GM18511 (cell line): ENCODE measurements around the gene DPP10.
"Not testable (repeated sequence)": the region's sequence is repeated elsewhere in the genome, so short reads cannot be mapped to it uniquely, and the experiment has no call there.

Source experiments
- ATAC-seq: cut with Tn5 transposase; IDR thresholded peaks from one replicate; pipeline ENCODE4 v1.9.1; 2021; ENCODE audit warnings: mild to moderate bottlenecking, moderate library complexity; ENCODE audit not compliant: unreplicated experiment

DPP10 gene

DNA sequence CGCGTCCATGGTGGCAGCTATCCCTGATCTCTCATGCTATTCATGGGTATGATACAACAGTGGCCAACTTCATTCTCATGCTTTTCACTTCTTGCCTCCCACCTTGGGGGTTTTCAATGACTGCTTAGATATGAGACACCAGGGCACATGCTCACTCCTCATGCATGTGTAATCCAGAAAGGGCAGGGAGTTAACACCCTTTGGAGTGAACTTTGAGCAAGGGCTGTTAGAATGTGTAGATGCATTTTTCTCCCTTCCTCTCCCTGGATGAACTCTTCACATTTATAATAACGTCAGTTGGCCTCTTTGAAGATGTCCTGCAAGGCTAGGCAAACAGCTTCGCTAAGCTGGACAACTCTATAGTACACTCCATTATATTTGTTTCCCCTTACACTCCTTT is 56.7 kb downstream of the DPP10 start:
- ATAC-seq: no peak

DNA sequence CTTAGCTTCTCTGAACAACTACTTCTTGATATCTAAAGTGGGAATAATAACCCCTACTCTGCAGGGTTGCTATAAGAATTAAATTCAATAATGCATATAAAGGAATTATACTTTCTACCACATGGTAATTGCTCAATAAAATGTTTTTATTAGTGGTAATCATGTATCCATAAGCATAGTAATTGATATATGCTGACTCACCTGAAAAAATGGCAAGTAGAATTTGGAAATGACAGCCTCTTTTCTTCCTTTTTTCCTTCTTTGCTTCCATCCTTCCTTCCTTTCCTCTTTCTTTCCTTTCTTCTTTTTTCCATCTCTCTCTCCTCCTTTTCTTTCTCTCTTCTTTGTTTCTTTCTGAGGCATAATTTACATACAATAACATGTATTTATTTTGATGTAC is 65.3 kb downstream of the DPP10 start:
- no peak for ATAC-seq

DNA sequence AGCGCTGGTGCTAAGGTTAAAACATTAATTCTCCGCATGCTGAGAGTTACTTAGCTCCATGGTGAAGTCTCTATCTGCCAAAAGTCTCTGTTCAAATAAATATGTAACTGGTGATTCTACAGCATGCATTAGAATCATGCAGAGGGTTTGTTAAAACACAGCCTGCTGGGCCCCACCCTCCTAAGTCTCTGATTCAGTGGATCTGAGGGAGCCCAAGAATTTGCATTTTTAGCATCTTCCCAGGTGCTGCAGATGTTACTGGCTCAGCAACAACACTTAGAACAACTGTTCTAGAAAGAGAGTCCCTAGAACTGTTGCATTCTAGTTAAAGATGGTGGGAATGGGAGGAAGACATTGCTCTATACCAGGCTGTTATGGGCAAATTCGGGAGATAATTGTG is 73.4 kb downstream of the DPP10 start:
- ATAC-seq: no peak

DNA sequence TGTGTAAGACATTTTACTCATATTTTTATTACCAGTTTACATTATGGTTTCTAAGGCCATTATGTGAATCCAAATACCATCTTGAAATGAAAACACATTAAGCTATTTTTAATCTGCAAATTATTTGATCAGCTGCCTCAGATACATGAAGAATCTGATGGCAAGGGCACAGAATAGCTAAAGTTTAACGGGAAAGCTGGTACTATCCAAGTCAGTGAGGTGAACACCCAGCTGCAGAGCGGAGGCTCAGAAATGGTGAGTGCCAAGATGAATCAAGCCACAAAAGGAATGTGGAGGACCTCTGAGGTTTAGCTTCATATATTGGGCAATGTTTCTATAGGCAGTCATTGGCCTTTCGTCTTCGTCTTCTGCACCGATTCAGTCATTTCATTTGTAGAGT is 75.1 kb downstream of the DPP10 start:
- ATAC-seq: no peak

DNA sequence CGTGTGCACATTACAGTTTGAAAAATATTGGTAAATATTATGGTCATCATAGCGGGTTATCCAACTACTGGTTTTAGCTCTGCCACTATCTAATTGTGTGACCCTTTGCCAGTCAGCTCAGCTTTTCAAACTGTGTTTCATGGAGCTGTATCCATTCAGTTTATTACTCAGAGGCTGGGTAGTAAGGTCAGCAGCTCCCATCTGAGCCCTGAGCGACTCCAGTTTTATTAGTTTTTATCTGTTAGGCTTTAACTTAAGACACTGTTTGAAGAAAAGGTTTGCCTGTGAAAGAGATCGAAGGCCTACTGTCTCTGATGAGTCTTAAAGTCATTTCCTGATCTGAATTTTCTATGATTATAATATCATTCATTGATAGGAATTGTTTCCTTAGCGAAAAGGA is 76.3 kb downstream of the DPP10 start:
- no peak for ATAC-seq

DNA sequence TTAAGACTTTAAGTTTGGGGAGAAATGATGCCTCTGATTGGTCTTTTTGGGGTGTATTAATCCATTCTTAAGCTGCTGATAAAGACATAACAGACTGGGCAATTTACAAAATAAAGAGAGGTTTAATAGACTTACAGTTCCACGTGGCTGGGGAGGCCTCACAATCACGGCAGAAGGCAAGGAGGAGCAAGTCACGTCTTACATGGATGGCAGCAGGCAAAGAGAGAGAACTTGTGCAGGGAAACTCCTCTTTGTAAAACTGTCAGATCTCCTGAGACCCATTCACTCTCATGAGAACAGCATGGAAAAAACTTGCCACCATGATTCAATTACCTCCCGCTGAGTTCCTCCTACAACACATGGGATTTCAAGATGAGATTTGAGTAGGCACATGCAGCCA is 80.2 kb downstream of the DPP10 start:
- ATAC-seq: not testable (repeated sequence)

DNA sequence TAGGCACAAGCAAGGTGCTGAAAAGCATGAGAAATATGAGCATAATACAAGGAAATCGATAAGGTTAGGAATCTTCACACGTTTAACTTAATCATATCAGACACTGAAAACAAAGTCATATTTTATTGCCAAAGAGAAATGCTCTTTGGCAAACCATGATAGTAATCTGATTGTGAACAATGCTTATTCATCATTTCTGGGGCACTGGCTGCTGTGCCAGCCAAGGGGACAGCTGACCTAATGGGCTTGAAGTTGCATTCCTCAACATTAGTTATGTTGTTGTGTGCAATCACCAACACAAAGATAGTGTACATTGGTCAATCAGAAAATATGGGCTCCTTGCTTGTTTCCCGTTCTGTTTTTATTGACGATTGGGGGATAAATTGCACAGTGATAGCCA is 83.5 kb downstream of the DPP10 start:
- no peak for ATAC-seq

DNA sequence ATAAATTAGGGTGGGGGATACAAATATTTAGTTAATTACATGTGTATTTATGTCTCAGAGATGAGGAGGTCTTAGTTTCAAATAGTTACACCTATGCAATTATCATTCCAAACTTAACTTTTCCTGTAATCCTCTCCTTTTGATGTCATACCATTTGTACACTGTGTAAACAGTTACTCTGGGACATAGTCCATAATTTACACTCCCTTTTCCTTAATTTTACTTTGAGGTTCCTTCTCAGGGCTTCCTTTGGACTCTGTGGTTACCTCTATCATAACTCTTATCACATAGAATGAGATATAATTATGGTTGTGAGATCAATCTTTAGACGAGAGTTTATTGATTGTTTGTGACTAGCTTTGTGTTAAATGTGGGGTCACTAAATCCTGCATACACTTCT is 84.4 kb downstream of the DPP10 start:
- ATAC-seq: no peak

DNA sequence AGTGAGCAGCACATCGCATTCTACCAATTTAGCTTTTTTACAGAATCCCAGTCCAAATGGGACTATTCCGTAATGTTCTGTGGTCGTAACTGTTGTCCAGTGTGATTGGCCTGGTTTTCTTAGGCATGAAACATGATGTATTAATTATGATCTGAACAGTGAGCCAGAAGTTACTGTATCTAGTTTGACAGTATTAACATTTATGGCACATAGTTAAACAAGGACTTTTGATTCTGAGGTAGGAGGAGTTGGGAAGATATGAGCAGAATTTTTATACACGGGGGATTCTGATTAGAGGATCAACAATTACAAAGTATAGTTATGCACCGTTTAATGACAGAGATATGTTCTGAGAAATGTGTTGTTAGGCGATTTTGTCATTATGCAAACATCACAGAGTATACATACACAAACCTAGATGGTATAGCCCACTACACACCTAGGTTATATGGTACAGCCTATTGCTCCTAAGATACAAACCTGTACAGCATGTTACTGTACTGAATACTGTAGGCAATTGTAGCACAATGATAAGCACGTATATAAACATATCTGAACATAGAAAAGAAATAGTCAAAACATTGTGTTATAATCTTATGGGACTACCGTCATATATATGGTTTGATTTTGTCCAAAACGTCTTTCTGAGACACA is 85.0 kb downstream of the DPP10 start:
- no peak for ATAC-seq

DNA sequence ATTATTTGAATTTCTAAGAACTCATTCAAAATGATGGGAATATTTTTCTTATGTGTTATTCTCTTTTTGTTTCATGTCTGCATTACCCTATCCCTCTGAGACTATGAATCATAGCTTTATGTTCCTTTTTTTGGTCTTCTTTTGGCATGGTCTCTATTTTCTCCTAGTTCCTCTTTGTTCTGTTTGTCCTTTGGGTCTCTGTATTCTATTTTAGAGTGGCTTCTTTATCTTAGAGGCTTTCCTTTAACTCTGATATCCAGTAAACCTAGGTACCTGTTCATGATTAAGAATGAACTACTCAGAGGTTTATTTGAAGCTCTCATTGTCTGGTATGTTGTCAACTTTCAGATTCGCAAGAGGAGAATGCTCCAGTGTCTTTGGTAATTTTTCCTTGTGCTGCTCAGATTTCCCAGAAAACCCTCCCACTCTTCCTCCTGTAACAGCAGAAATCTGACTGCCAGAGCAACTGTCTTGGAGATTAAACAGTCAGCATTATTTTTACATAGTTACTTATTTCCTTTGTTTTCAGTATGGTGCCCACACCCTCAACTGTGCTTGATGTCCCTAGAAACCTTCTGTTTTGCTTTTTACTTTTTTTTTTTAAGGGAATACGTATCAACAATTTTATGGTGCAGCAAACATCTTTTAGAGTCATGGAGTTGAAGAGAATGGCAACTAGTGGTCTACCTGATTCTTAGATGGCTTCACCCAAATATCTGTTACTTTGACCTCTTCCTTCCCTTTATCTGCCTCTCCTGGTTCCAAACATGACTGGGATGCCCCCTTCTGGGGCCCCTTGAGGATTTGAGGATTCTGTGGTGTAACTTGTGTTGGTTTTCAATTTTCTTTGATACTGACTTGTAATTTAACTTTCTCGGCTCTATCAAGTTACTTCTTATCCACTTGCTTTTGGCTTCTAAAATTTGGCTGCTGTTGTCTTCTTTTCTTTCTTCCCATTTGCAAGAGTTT is 92.0 kb downstream of the DPP10 start:
- no peak for ATAC-seq

DNA sequence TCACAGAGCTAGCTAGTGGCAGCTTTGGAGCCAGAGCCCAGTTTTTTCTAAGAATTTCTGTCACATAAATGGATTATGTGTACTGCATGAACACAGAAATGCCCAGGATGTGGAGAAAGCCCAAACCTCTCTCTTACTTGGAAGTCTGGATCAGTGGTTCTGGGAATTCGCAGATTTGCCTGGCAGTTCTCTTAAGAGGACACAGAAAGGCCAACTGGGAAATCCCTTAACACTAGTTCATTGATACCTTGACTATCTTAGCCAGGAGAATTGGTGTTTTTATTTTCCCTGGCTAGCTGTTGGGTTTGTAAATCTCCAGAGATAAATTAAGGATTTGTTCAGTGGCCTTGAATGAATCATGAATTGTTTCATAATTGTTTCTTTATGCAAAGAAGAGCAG is 95.3 kb downstream of the DPP10 start:
- ATAC-seq: no peak

DNA sequence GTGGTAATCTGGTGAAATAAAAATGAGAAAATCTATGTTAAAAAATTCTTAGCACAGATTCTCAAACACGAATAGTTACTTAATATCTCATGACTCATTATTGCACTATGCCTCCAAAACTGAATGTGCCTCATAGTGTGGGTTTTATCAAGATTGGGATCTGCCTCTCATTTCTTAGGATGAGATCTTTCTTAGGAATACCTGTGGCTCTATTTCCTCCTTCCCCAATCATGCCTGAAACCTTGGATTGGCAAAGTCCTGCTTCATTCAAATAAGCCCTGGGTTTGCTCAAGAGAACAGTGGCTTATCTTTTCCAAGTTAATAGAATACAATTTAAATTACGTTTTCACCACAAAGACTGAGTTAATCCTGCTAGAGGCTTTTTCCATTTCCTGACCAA is 100.3 kb downstream of the DPP10 start:
- ATAC-seq: no peak

DNA sequence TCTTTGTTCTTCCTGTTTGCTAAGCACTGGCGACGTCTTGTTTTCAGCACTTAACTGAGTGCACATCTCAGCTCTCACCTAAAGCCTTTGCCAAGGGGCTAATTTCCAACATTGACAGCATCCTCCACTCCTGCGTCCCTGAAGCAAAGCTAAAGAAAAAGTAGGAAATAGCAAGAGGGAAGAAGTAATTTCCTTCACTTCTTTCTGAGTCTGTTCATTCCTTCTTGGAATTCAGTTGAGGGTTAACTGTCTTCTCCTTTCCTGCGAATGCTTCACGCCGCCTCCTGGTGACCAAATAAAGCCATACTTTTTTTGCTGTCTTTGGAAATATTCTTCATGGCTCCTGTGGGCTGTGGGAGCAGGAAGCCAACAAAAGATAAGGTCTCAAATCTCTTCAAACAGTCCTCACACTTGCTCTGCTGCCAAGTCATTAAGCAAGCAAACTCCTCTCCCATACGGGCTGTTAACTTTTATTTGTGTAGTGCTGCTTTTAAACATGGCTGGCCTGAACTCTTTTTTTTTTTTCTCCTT is 100.9 kb downstream of the DPP10 start:
- ATAC-seq: no peak

DNA sequence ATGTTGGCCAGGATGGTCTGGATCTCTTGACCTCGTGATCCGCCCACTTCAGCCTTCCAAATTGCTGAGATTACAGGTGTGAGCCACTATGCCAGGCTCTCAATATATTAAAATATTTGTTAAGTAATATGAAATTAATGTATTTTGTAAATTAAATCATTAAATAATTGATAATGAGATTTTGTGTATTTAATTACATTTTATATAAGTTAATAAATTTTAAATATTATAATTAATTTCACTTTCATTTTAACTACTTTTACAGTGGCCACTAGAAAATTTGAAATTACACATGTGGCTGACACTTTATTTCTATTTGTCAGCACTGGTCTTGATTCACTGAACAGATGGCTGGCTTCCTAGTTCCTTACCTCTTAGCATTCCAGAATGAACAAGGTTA is 102.6 kb downstream of the DPP10 start:
- no peak for ATAC-seq

DNA sequence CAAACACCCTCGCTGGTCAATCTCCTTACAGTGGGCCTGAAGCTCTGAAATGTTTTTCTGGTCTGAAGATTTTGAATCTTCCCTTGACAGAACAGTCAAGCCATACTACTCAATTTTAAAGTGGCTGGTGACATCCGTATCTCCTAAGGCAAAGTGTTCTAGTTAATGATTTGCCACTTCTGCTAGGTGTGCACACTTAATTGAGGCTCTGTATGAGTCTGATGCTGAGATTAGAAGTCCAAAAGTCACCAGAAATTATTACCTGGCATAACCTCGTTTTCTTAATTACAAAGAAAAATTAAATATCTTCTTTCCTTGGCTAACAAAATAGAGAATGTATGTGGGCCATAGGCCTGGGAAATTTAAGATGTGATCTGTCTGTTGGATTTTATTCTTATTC is 104.1 kb downstream of the DPP10 start:
- no peak for ATAC-seq

DNA sequence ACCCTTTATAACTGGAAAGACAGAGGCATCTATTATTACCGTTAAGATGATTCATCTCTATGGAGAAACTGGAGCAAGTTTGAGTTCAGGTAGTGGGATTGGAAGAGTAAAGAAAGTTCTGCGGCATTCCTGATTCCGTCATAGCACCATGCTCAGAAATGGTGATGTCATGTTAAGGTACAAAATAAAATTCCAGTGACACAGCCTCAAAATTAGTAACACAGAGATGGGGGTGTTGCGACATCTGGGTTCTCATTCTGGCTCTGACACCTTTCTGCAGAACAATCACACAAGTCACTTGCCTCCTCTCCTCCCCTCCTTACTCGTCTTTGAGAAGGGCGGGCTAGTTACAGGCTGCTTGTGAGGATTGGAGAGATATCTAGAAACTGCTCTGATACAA is 105.7 kb downstream of the DPP10 start:
- no peak for ATAC-seq

DNA sequence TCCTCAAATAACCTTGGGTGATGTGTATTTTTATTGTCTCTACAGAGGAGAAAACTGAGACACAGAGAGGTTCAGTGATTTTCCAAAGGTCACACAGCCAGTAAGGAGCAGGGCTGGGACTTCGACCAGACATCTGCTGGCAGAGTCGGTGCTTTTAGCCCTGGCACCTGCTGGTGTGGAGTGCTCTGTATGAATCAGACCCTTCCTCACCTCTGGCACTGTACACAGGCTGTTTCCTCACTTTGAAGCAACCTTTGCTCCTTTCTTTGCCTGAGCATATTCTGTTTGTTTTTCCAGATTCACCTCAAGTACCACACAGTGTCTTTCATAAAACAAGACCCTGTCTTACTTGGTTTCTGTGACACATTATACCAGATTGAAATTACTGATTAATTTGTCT is 107.9 kb downstream of the DPP10 start:
- no peak for ATAC-seq

DNA sequence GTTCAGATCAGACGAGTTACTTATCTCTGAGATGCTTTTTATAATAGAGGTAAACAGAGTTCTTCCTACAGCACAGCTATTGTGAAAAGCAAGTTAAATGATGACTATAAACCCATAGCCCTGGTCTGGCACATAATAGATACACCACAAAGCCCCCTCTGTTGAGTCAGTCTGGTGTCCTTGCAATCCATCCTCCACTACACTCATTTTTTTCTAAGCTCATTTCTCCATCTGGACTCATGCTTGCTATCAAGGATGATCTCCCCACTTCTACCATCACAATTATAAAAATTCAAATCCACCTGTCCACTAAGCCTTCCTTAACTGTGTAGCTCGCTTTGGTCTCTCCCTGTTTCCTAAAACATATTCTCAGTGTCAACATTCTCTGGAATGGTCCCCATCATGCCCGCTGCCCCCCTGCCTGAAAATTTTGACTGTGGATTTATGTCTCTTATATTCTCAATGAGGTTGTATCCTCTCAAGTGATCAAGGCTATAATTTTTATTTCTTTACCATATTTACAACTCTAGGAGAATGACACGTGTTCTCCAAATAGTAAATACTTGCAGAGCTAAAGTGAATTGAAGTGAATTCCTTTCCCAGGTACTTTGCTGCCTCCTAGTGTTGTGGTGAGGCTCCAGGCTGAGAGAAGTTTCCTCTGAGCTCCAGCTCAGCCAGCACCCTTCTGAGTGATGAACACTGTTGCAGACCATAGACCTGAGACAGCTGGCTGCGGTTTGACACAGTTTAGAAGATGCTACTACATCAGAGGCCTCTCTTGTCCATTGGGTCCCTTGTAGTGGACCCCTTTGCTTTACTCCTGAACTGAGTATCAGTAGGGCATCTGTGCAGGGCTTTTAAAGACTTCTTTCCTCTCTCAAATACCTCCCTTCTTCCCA is 108.7 kb downstream of the DPP10 start:
- ATAC-seq: peak; percentile 51

DNA sequence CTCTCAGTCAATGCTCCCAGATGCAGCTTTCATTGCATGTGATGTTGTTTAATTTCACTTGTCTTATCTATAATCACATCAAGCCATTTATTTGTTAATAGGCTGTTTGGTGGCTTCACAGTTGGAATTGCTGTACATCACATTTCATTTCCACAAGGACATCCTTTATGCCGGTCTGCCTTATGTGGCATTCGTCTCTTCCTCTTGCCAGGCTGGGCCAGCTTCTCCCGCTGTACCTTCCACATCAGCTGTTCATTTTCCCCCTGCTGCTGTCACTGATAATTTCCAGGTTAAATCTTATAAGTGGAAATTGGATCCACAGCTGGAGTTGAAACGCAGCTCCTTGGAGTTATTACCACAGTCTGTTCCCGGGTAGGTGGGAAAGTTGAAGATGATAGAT is 110.6 kb downstream of the DPP10 start:
- ATAC-seq: no peak

DNA sequence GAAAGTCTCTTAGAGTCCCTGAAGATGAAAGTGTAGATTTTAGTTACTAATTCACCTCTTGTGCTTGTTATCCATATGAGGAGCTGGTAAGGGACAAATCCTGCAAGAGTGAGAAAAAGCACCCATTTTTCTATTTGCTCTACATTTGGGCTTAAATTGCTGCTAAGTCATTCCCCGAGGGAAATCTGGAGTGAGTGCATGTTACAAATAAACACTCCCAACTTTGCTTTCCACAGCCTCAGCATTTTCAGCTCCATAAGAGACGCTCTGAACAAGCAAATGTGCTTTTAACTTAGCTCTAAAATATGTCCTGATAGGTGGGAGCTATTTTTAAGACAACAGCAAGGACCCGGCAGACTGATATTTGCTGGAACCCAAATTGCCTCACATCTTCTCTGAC is 126.7 kb downstream of the DPP10 start:
- ATAC-seq: no peak

DNA sequence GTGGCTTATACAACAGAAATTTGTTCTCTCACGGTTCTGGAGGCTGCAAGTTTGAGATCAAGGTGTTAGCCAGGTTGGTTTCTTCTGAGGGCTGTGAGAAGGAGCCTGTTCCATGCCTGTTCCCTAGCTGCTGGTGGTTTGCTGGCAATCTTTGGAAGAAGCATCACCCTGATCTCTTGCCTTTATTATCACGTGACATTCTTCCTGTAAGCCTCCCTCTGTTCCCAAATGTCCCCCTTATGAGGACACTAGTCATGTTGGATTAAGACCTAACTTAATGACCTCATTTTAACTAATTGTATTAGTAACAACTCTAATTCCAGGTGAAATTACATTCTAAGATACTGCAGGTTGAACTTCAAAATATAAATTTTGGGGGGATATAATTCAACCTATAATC is 135.2 kb downstream of the DPP10 start:
- ATAC-seq: no peak
